IMR-90 (cell line): ENCODE measurements around the gene OR51I2. TPM values are rescaled to one million over a fixed set of nuclear protein-coding genes. Genes with fewer than 3 reads are reported as not detected.

ENCODE experiments used
- ATAC-seq: fragments of 200-7000 bp; cut with Tn5 transposase; 2 replicates; pipeline ENCODE4 v1.9.1; 2020; ENCODE audit warnings: low read depth, mild to moderate bottlenecking, moderate library complexity
- BruUV-seq: library from RNA; stranded (reverse); fragments of 400-500 nt; replicated peaks from 2 replicates; lab custom pipeline; 2021; lab: Mats Ljungman, UMichigan
- CTCF ChIA-PET: fragments of 300-600 bp; formaldehyde crosslinking; extraction: SDS; loops from one replicate; lab custom pipeline; 2021; ENCODE audit warnings: antibody characterized with exemption; lab: Yijun Ruan, JAX
- POLR2A ChIA-PET: fragments of 300-600 bp; sonication (Branson Sonifier 250); formaldehyde crosslinking; loops from one replicate; lab custom pipeline; 2022; ENCODE audit warnings: antibody characterized with exemption; ENCODE audit not compliant: unreplicated experiment; lab: Charles Lee
- DNase-seq: peaks from one replicate; pipeline ENCODE4 v3.0.0; 2013
- H2AFZ ChIP-seq: replicated peaks from 2 replicates; pipeline ENCODE3; 2013; ENCODE audit warnings: low read length, mild to moderate bottlenecking; ENCODE audit not compliant: poor library complexity
- H2AK5ac ChIP-seq: 2 replicates; pipeline ENCODE4 v1.6.1; 2013; ENCODE audit warnings: low read depth, low read length, inconsistent platforms
- H2AK9ac ChIP-seq: replicated peaks from 2 replicates; pipeline ENCODE3; 2013; ENCODE audit warnings: mild to moderate bottlenecking, low read depth, low read length, moderate library complexity; ENCODE audit not compliant: poor library complexity
- H2BK120ac ChIP-seq: 2 replicates; pipeline ENCODE4 v1.6.1; 2013; ENCODE audit warnings: low read depth, low read length, inconsistent platforms
- H2BK15ac ChIP-seq: 3 replicates; pipeline ENCODE4 v1.6.1; 2013; ENCODE audit warnings: low read depth, low read length, inconsistent platforms
- H2BK20ac ChIP-seq: 2 replicates; pipeline ENCODE4 v1.6.1; 2013; ENCODE audit warnings: low read depth, mild to moderate bottlenecking, inconsistent platforms, low read length, moderate library complexity
- H2BK5ac ChIP-seq: 2 replicates; pipeline ENCODE4 v1.6.1; 2013; ENCODE audit warnings: mild to moderate bottlenecking, low read depth, low read length, inconsistent platforms; ENCODE audit not compliant: poor library complexity, severe bottlenecking
- H3K14ac ChIP-seq: replicated peaks from 2 replicates; pipeline ENCODE4 v1.6.1; 2013; ENCODE audit warnings: low read depth, low read length, inconsistent platforms
- H3K18ac ChIP-seq: 2 replicates; pipeline ENCODE4 v1.6.1; 2013; ENCODE audit warnings: low read depth, low read length, control low read depth
- H3K23ac ChIP-seq: 2 replicates; pipeline ENCODE4 v1.6.1; 2013; ENCODE audit warnings: low read depth, low read length, inconsistent platforms
- H3K27ac ChIP-seq: 2 replicates; pipeline ENCODE4 v1.5.1; 2013; ENCODE audit warnings: mild to moderate bottlenecking, control low read depth, low read length; ENCODE audit not compliant: insufficient read depth
- H3K27me3 ChIP-seq: 2 replicates; pipeline ENCODE4 v1.6.1; 2013; ENCODE audit warnings: low read length; ENCODE audit not compliant: control insufficient read depth, insufficient read depth
- H3K36me3 ChIP-seq: 2 replicates; pipeline ENCODE4 v1.6.1; 2013; ENCODE audit warnings: low read length, mixed read lengths; ENCODE audit not compliant: control insufficient read depth, insufficient read depth
- H3K4ac ChIP-seq: 2 replicates; pipeline ENCODE4 v1.6.1; 2013; ENCODE audit warnings: low read depth, low read length, inconsistent platforms
- H3K4me1 ChIP-seq: 2 replicates; pipeline ENCODE4 v1.6.1; 2013; ENCODE audit warnings: low read length, mixed read lengths; ENCODE audit not compliant: control insufficient read depth, insufficient read depth
- H3K4me2 ChIP-seq: 2 replicates; pipeline ENCODE4 v1.6.1; 2013; ENCODE audit warnings: low read depth, mild to moderate bottlenecking, control low read depth, low read length, moderate library complexity
- H3K4me3 ChIP-seq: 2 replicates; pipeline ENCODE4 v1.5.1; 2013; ENCODE audit warnings: low read depth, mild to moderate bottlenecking, control low read depth, low read length, moderate library complexity; ENCODE audit not compliant: insufficient read depth
- H3K56ac ChIP-seq: 2 replicates; pipeline ENCODE4 v1.6.1; 2013; ENCODE audit warnings: low read length, inconsistent platforms; ENCODE audit not compliant: insufficient read depth; ENCODE audit errors: extremely low read depth
- H3K79me1 ChIP-seq, 2 experiments: 2 replicates each; pipeline ENCODE4 v1.6.1; 2013; ENCODE audit warnings: low read length in 2 of 2, inconsistent platforms in 1 of 2, low read depth in 1 of 2
- H3K9ac ChIP-seq: 2 replicates; pipeline ENCODE4 v1.6.1; 2013; ENCODE audit warnings: low read depth, low read length, control low read depth
- H3K9me1 ChIP-seq: 2 replicates; pipeline ENCODE4 v1.6.1; 2013; ENCODE audit warnings: low read length, inconsistent platforms; ENCODE audit not compliant: insufficient read depth
- H3K9me3 ChIP-seq: 2 replicates; pipeline ENCODE4 v1.6.1; 2013; ENCODE audit warnings: low read length; ENCODE audit not compliant: control insufficient read depth, insufficient read depth
- H4K20me1 ChIP-seq: 2 replicates; pipeline ENCODE4 v1.6.1; 2013; ENCODE audit warnings: low read length, inconsistent platforms; ENCODE audit not compliant: insufficient read depth
- H4K5ac ChIP-seq: 2 replicates; pipeline ENCODE4 v1.6.1; 2013; ENCODE audit warnings: mild to moderate bottlenecking, low read depth, low read length, control low read depth
- H4K8ac ChIP-seq, 2 experiments: 2 replicates each; pipeline ENCODE4 v1.6.1; 2013; ENCODE audit warnings: low read depth in 2 of 2, low read length in 2 of 2, control low read depth in 1 of 2, inconsistent platforms in 1 of 2
- H4K91ac ChIP-seq: 2 replicates; pipeline ENCODE4 v1.6.1; 2013; ENCODE audit warnings: low read depth, low read length, inconsistent platforms; ENCODE audit not compliant: insufficient read depth
- MXI1 ChIP-seq: IDR thresholded peaks from 2 replicates; pipeline ENCODE4 v1.6.1; 2012; ENCODE audit warnings: low read depth, mild to moderate bottlenecking, low read length, moderate library complexity, borderline replicate concordance
- RFX5 ChIP-seq: IDR thresholded peaks from 2 replicates; pipeline ENCODE4 v1.8.0; 2012; ENCODE audit warnings: low read depth, mild to moderate bottlenecking, low read length, moderate library complexity
- WGBS, 2 experiments: methylation state at CpG; one replicate each; pipeline versions ENCODE4 v1.1.5 to v1.1.7; 2013; ENCODE audit warnings: missing lambda C conversion rate in 2 of 2; ENCODE audit not compliant: insufficient read length in 1 of 2; ENCODE audit errors: extremely low coverage in 2 of 2; 5-methylcytosine and 5-hydroxymethylcytosine counted together
- dilution Hi-C: fragments of 300-500 bp; cut with HindIII; formaldehyde crosslinking; loops from one replicate; pipeline ENCODE4 v1.14.3; 2018; ENCODE audit warnings: low sequenced_read_pairs; ENCODE audit not compliant: unreplicated experiment
- in situ Hi-C: fragments of 300-500 bp; cut with MboI; formaldehyde crosslinking; loops from 3 replicates; pipeline ENCODE4 v1.14.3; 2019; ENCODE audit warnings: low sequenced_read_pairs, inconsistent platforms, mixed read lengths
- intact Hi-C: fragments of 100-400 bp; cut with micrococcal nuclease; formaldehyde crosslinking; loops from 2 replicates; pipeline ENCODE4 v1.10.0; 2022
- polyA plus RNA-seq, 3 experiments: library from polyadenylated mRNA; depleted of rRNA; stranded (reverse); fragments of >200 nt; gene quantifications; 2 replicates each; pipeline ENCODE4 v1.2.3, GENCODE V29; 2012; ENCODE audit warnings: low replicate concordance in 1 of 3
- total RNA-seq: library from RNA; depleted of rRNA; stranded (reverse); fragments of >200 nt; gene quantifications from 2 replicates; pipeline ENCODE4 v1.2.3, GENCODE V29; 2012

Gene OR51I2
- total and polyA plus RNA-seq, 2 of the 4 experiments (the other 2 are of a cell fraction) = not detected

- Histone ChIP-seq H3K4me1 (no peaks in the 10 kb centered on the region), H4K91ac (no peak within 1 kb of the TSS), H2AFZ (no peak within 1 kb of the TSS), H3K27me3 (no peaks in the 10 kb centered on the region), H3K18ac (no peak within 1 kb of the TSS), H4K5ac (no peak within 1 kb of the TSS), H3K4ac (no peak within 1 kb of the TSS), H3K4me2 (no peak within 1 kb of the TSS), H4K20me1 (no peaks in the 10 kb centered on the region), H4K8ac (no peak within 1 kb of the TSS), H2AK5ac (no peak within 1 kb of the TSS), H3K9ac (no peak within 1 kb of the TSS), H3K23ac (no peak within 1 kb of the TSS), H3K9me1 (no peaks in the 10 kb centered on the region), H3K9me3 (no peaks in the 10 kb centered on the region), H3K14ac (no peak within 1 kb of the TSS), H3K56ac (no peak within 1 kb of the TSS), H3K79me1 (no peaks in the 10 kb centered on the region), H3K4me3 (no peak within 1 kb of the TSS), H2BK15ac (no peak within 1 kb of the TSS), H3K27ac (no peak within 1 kb of the TSS), H3K36me3 (no peaks in the 10 kb centered on the region), H2BK5ac (no peak within 1 kb of the TSS), H2BK120ac (no peak within 1 kb of the TSS), H2BK20ac (no peak within 1 kb of the TSS), H2AK9ac (no peak within 1 kb of the TSS)
- intact Hi-C loops = no loop called here
- POLR2A ChIA-PET = no interaction called here
- DNase-seq = no peak
- dilution Hi-C loops = no loop called here
- no peak for TF ChIP-seq MXI1
- no peak for TF ChIP-seq RFX5
- ATAC-seq = no peak
- no TSS peak for BruUV-seq
- in situ Hi-C loops = no loop called here
- CTCF ChIA-PET = no interaction called here
- WGBS, 2 experiments = no CpG with 5 or more reads among the region's 2 CpGs
Observed at GRCh38 chr11:5441414-5441813, 7.7 kb upstream of the OR51I2 start, which contains the start of gene OR51I1. Gene OR51I1, minus strand, starts transcription at chr11:5441514. Its CDS starts 0 bp downstream, at chr11:5441514.
